Measurements from ENCODE around the gene ARIH1.

DNA sequence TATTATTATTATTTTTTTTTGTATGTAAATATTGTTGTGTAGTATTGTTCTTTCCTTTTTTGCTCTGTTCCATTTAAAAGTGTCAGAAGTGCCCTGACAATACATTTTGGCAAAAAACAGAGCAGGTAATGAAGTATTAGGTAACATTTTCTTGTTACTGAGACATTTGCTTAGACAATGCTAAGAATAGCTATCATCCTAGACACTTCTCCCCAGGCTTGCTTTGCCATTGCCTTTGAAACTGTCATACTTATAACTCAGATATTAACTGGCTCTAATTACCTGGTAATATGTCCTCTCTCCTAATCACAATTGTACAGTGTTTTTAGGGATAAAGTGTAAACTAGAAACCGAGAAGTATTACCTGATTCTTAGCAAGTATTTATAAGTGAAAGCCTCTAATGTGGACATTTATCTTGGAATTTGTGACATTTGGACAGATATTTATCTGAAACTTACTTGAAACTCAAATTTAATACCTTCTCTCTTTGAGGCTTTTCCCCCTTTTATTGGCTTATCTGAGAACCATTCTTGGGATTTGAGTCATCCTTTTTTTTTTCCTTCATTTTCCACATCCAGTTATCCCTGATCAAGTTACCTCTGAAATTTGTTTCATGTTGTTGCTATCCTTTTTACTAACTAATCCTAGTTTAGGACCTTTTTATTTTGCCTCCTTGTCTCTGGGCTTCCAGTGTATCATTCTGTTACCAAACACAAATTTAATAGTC, 13.1 kb downstream of the ARIH1 start:
- no peak for TF ChIP-seq PPARA (CRISPR knock-in tag; IDR thresholded peaks at IDR 0.05; ENCODE audit: borderline replicate concordance)
- TF ChIP-seq RARB (CRISPR knock-in tag; IDR thresholded peaks at IDR 0.05): no peak
- TF ChIP-seq, protein P1, sequence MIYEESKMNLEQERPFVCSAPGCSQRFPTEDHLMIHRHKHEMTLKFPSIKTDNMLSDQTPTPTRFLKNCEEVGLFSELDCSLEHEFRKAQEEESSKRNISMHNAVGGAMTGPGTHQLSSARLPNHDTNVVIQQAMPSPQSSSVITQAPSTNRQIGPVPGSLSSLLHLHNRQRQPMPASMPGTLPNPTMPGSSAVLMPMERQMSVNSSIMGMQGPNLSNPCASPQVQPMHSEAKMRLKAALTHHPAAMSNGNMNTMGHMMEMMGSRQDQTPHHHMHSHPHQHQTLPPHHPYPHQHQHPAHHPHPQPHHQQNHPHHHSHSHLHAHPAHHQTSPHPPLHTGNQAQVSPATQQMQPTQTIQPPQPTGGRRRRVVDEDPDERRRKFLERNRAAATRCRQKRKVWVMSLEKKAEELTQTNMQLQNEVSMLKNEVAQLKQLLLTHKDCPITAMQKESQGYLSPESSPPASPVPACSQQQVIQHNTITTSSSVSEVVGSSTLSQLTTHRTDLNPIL (CRISPR knock-in tag; IDR thresholded peaks at IDR 0.05; ENCODE audit: low read depth): no peak
- TF ChIP-seq ZFP30 (CRISPR knock-in tag; IDR thresholded peaks at IDR 0.05): no peak
- TF ChIP-seq TOX (CRISPR knock-in tag; IDR thresholded peaks at IDR 0.05; ENCODE audit: borderline replicate concordance): no peak
